Brain microvascular endothelial cell (primary cell): Measurements from ENCODE around the gene KRT85.

ENCODE experiments used
- DNase-seq: peaks from one replicate; pipeline ENCODE4 v3.0.0-alpha.2; 2020
- H3K27ac ChIP-seq: fragments of 250-450 bp; sonication (Bioruptor Pico); 2 replicates; pipeline ENCODE4 v1.5.1; 2020; ENCODE audit warnings: mild to moderate bottlenecking, moderate library complexity
- H3K27me3 ChIP-seq: fragments of 250-450 bp; sonication (Bioruptor Pico); replicated peaks from 2 replicates; pipeline ENCODE4 v1.5.1; 2020; ENCODE audit warnings: mild to moderate bottlenecking
- H3K36me3 ChIP-seq: fragments of 250-450 bp; sonication (Bioruptor Pico); replicated peaks from 2 replicates; pipeline ENCODE4 v1.5.1; 2020; ENCODE audit warnings: mild to moderate bottlenecking
- H3K4me3 ChIP-seq: 2 replicates; pipeline ENCODE4 v1.5.1; 2011; ENCODE audit warnings: low read depth, mild to moderate bottlenecking, control low read depth, low read length, moderate library complexity
- CTCF ChIP-seq: IDR thresholded peaks from 2 replicates; pipeline ENCODE4 v1.5.1; 2011; ENCODE audit warnings: low read depth, mild to moderate bottlenecking, moderate library complexity, low read length, control low read depth, inconsistent platforms; ENCODE audit errors: missing control alignments
- in situ Hi-C: cut with HindIII; loops from 2 replicates; pipeline ENCODE4 v1.10.0; 2017; ENCODE audit warnings: low sequenced_read_pairs, low pct_ligation_motif_present

The KRT85 gene

GRCh38 chr12:52323416-52324152, 43.7 kb downstream of the KRT85 start:
- TF ChIP-seq CTCF = no peak
- Histone ChIP-seq H3K27ac (no peak overlapping the region), H3K4me3 (no peak overlapping the region), H3K27me3 (peaks cover 23% of the 10 kb centered on the region), H3K36me3 (no peaks in the 10 kb centered on the region)
- DNase-seq = no peak
- in situ Hi-C loops = no loop called here

- Histone ChIP-seq H3K27me3 (peaks cover 26% of the 10 kb centered on the region), H3K27ac (no peak overlapping the region), H3K4me3 (no peak overlapping the region), H3K36me3 (no peaks in the 10 kb centered on the region)
- no peak for TF ChIP-seq CTCF
- DNase-seq = no peak
- in situ Hi-C loops = no loop called here
Observed at GRCh38 chr12:52323001-52323400, 44.3 kb downstream of the KRT85 start.

GRCh38 chr12:52322069-52322468, 45.2 kb downstream of the KRT85 start:
- in situ Hi-C loops = no loop called here
- H3K4me3 ChIP-seq = no peak overlapping the region
- H3K36me3 ChIP-seq = no peaks in the 10 kb centered on the region
- peaks cover 26% of the 10 kb centered on the region for H3K27me3 ChIP-seq
- TF ChIP-seq CTCF = no peak
- DNase-seq = no peak
- no peak overlapping the region for H3K27ac ChIP-seq

GRCh38 chr12:52321418-52321817, 45.9 kb downstream of the KRT85 start:
- Histone ChIP-seq H3K4me3 (no peak overlapping the region), H3K27me3 (peaks cover 26% of the 10 kb centered on the region), H3K36me3 (no peaks in the 10 kb centered on the region), H3K27ac (no peak overlapping the region)
- no peak for TF ChIP-seq CTCF
- no peak for DNase-seq
- in situ Hi-C loops = no loop called here

- no peak within 1 kb of the TSS for H3K27ac ChIP-seq
- no peaks in the 10 kb centered on the region for H3K36me3 ChIP-seq
Observed at GRCh38 chr12:52320784-52321400, 46.4 kb downstream of the KRT85 start, which contains the start of gene KRT83. Gene KRT83 (minus strand): TSS chr12:52321398. CDS start chr12:52321335, 63 bp downstream.

More at GRCh38 chr12:52320784-52321400, 46.4 kb downstream of the KRT85 start, which contains the start of gene KRT83:
- no peak for DNase-seq
- Histone ChIP-seq H3K27me3 (peaks cover 26% of the 10 kb centered on the region), H3K4me3 (no peak within 1 kb of the TSS)
- in situ Hi-C loops = no loop called here
- no peak for TF ChIP-seq CTCF
